Measurements from ENCODE around the gene HSD17B10. TPM values are rescaled to one million over a fixed set of nuclear protein-coding genes. Genes with fewer than 3 reads are reported as not detected.
"Not testable (repeated sequence)": the region's sequence is repeated elsewhere in the genome, so short reads cannot be mapped to it uniquely, and the experiment has no call there.

HSD17B10 gene
- total RNA-seq, 4 donors from 2014 or later, result 81.6 to 130 (median 115) TPM

DNA sequence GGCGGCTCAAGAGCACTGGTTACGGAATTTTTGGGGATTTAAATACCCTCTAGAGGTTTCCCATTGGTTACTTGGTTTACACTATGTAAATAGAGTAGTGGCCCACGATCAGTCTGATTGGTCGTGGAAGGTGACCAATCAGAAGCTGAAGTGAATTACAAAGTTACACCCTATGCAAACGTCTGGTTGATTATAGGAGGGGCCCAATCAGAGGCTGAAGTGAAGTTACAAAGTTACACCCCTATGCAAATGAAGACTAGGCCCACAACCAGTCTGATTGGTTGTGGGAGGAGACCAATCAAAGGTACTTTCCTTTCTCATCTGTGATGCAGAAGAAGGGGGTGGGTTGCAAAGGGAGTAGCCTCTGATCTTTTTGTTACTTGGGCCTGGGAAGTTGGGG is 45.1 kb upstream of the HSD17B10 start:
- Histone ChIP-seq H3K36me3 (no peaks in the 10 kb centered on the region), H3K9me3 (no peaks in the 10 kb centered on the region), H3K27ac (no peak overlapping the region), H3K4me3 (no peak overlapping the region), H3K27me3 (no peaks in the 10 kb centered on the region), H3K4me1 (peaks cover 0 to 16% (median 5%) of the 10 kb centered on the region in 3 donors)
- no peak for DNase-seq
- TF ChIP-seq, protein P1, sequence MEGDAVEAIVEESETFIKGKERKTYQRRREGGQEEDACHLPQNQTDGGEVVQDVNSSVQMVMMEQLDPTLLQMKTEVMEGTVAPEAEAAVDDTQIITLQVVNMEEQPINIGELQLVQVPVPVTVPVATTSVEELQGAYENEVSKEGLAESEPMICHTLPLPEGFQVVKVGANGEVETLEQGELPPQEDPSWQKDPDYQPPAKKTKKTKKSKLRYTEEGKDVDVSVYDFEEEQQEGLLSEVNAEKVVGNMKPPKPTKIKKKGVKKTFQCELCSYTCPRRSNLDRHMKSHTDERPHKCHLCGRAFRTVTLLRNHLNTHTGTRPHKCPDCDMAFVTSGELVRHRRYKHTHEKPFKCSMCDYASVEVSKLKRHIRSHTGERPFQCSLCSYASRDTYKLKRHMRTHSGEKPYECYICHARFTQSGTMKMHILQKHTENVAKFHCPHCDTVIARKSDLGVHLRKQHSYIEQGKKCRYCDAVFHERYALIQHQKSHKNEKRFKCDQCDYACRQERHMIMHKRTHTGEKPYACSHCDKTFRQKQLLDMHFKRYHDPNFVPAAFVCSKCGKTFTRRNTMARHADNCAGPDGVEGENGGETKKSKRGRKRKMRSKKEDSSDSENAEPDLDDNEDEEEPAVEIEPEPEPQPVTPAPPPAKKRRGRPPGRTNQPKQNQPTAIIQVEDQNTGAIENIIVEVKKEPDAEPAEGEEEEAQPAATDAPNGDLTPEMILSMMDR (IDR thresholded peaks at IDR 0.05), result no peak
- TF ChIP-seq POLR2A (IDR thresholded peaks at IDR 0.05), result no peak
- 65 to 86% methylated on average over 4 to 5 of the region's 5 CpGs for WGBS, 2 donors
- intact Hi-C loops (cut with DNase I), result no loop called here

DNA sequence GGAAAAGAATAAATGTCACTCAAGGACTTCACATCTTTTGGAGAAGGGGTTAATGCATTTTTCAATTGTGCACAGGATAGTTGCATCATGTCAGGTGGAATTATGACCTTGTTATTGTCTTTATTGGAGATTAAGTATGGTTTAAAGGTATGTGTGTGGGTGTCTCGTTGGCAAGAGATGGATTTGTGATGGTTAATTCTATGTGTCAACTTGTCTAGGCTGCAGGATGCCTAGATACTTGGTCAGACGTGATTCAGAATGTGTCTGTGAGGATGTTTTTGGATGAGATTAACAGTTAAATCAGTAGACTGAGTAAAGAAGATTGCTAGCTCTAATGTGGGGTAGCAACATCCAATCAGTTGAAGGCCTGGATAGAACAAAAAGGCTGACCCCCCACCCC is 42.2 kb upstream of the HSD17B10 start:
- H3K9me3 ChIP-seq, result no peaks in the 10 kb centered on the region
- H3K4me1 ChIP-seq, result peaks cover 0 to 6% (median 0%) of the 10 kb centered on the region in 3 donors
- TF ChIP-seq, protein P1 (IDR thresholded peaks at IDR 0.05), result no peak
- no peak for TF ChIP-seq POLR2A (IDR thresholded peaks at IDR 0.05)
- H3K27ac ChIP-seq, result no peak overlapping the region
- intact Hi-C loops (cut with DNase I), result no loop called here
- no peak overlapping the region for H3K4me3 ChIP-seq
- 13 to 17% methylated on average over 1 to 2 of the region's 2 CpGs for WGBS, 2 donors
- no peak for DNase-seq
- H3K36me3 ChIP-seq, result no peaks in the 10 kb centered on the region
- H3K27me3 ChIP-seq, result no peaks in the 10 kb centered on the region

DNA sequence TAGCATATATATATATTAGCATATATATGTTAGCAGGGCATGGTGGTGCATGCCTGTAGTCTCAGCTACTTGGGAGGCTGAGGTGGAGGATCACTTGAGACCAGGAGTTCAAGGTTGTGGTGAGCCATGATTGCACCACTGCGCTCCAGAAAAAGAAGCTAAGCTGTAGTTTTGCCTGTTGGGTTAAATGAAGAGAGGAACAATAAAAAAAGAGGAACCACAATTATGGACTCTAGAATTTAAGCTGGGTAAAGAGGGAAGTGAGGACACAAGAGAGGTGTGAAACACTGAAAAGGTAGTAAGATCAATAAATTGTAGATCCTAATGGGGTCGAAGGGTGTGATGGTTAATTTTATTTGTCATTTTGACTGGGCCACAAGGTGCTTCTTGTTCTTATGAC is 40.5 kb upstream of the HSD17B10 start:
- H3K9me3 ChIP-seq, result no peaks in the 10 kb centered on the region
- no peak for TF ChIP-seq POLR2A (IDR thresholded peaks at IDR 0.05)
- TF ChIP-seq, protein P1 (IDR thresholded peaks at IDR 0.05), result no peak
- H3K27me3 ChIP-seq, result no peaks in the 10 kb centered on the region
- no peak overlapping the region for H3K27ac ChIP-seq
- no peaks in the 10 kb centered on the region for H3K4me1 ChIP-seq
- intact Hi-C loops (cut with DNase I), result no loop called here
- WGBS, 2 donors, result 80 to 81% methylated on average over 2 of the region's 2 CpGs
- no peak for DNase-seq
- H3K36me3 ChIP-seq, result no peaks in the 10 kb centered on the region
- no peak overlapping the region for H3K4me3 ChIP-seq

DNA sequence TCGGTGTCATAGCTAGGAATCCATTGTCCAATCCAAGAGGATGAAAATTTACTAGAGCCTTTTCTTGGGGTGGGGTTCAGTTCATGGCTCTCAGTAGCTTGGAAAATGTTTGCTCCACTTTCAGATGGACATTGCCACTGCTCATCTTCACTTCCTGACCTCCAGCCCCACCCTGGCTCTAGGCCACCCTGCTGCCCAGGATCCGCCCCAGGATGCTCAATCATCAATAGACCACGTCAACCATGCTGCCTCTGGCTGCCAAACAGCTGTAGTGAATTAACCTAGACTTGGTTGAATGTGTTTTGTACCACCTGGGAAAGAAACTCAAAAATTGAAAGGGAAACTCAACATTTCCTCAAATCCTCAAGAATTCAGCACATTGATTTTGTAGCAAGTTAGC is 37.2 kb upstream of the HSD17B10 start:
- intact Hi-C loops (cut with DNase I), result no loop called here
- Histone ChIP-seq H3K4me1 (no peaks in the 10 kb centered on the region), H3K27ac (no peak overlapping the region), H3K27me3 (no peaks in the 10 kb centered on the region), H3K9me3 (no peaks in the 10 kb centered on the region), H3K36me3 (no peaks in the 10 kb centered on the region), H3K4me3 (no peak overlapping the region)
- TF ChIP-seq, protein P1 (IDR thresholded peaks at IDR 0.05), result no peak
- no peak for TF ChIP-seq POLR2A (IDR thresholded peaks at IDR 0.05)
- WGBS, 2 donors, result 44 to 83% methylated on average over 2 to 3 of the region's 3 CpGs
- no peak for DNase-seq

DNA sequence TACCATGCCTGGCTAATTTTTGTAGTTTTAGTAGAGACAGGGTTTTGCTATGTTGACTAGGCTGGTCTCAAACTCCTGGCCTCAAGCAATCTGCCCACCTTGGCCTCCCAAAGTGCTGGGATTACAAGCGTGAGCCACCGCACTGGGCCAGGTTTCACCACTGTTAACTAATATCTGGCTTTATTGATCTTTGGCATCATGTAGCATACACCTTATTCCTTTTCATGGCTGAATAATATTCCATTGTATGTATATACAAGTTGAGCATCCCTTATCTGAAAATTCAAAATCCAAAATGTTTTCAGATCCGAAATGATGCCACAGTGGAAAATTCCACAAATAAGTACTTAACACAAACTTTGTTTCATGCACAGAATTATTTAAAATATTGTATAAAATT is 34.5 kb upstream of the HSD17B10 start:
- H3K9me3 ChIP-seq; intact Hi-C loops (cut with DNase I); H3K4me3 ChIP-seq; DNase-seq; H3K36me3 ChIP-seq; H3K27me3 ChIP-seq; H3K4me1 ChIP-seq; H3K27ac ChIP-seq: not testable (repeated sequence)
- WGBS, 2 donors, result 84 to 91% methylated on average over 3 of the region's 3 CpGs

DNA sequence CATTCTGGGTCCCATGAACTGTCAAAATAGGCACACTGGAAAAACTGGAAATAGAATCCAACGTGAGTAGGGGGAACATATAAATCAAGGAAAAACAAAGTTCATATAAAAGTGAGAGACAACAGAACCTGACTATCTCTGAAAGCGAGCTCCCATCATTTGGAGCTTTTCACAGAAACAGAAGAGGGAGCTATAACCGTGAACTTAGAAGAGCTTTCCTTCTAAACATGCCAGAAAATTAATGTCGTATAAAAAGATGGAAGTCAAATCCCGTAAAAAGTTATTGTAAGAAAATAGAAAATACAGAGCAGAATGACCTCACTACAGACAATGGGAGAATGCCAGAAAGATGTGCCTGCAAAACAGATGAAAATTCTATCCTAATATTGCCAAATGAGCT is 23.9 kb upstream of the HSD17B10 start:
- no peak overlapping the region for H3K27ac ChIP-seq
- DNase-seq, result no peak
- H3K27me3 ChIP-seq, result no peaks in the 10 kb centered on the region
- WGBS, 2 donors, result 19 to 29% methylated on average over 5 of the region's 5 CpGs
- no peak overlapping the region for H3K4me3 ChIP-seq
- intact Hi-C loops (cut with DNase I), result no loop called here
- H3K4me1 ChIP-seq, result no peaks in the 10 kb centered on the region
- no peaks in the 10 kb centered on the region for H3K9me3 ChIP-seq
- TF ChIP-seq, protein P1 (IDR thresholded peaks at IDR 0.05), result no peak
- TF ChIP-seq POLR2A (IDR thresholded peaks at IDR 0.05), result no peak
- no peaks in the 10 kb centered on the region for H3K36me3 ChIP-seq

All from esophagus squamous epithelium (tissue), 5 donors.